ENCODE results near the gene PTPRR. TPM values are rescaled to one million over a fixed set of nuclear protein-coding genes. Genes with fewer than 3 reads are reported as not detected.

PTPRR gene
- total and polyA plus RNA-seq, 10 of the 15 experiments (the other 5 are each of a cell fraction or from before 2014, with no cell fraction given) = 0.14 to 3.1 (median 0.42) TPM

DNA sequence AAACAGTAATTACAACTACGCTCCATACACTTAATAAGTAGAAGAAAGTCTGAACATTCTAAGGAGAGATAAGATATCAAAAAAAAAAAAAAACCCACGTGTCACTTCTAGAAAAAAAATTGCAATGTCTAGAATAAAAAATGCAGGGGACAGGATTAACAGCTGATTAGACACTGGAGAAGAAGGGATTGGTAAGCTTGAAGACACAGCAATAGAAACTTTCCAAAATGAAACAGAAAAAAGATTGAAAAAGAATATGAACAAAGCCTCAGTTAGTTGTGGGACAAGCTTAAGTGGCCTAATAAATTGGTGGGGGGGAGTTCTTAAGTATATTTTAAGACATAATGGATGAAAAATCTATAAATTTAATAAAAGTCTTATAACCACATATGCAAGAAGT lies 105.5 kb downstream of the PTPRR start:
- DNase-seq (ENCODE audit: low read depth, low spot score) (no peak), ATAC-seq (no peak), FAIRE-seq (no peak)
- in situ Hi-C loops (cut with MboI) = no loop called here
- Histone ChIP-seq H3K4me2 (ENCODE audit: control insufficient read depth, insufficient read depth) (no peak overlapping the region), H3K4me1 (ENCODE audit: control insufficient read depth, insufficient read depth, low read length) (no peaks in the 10 kb centered on the region), H3K79me2 (ENCODE audit: control insufficient read depth, insufficient read depth, low read length) (no peaks in the 10 kb centered on the region), H3K27ac (ENCODE audit: control insufficient read depth, insufficient read depth) (no peak overlapping the region), H2AFZ (ENCODE audit: control insufficient read depth, low read depth, low read length) (no peak overlapping the region), H4K20me1 (ENCODE audit: control insufficient read depth, insufficient read depth) (no peaks in the 10 kb centered on the region), H3K9ac (ENCODE audit: control insufficient read depth, insufficient read depth, low read length) (no peak overlapping the region), H3K9me3 (replicated peaks; ENCODE audit: control insufficient read depth, insufficient read depth, low read length) (no peaks in the 10 kb centered on the region), H3K4me3 (no peak overlapping the region), H3K36me3 (ENCODE audit: control insufficient read depth in 2 of 2, insufficient read depth in 2 of 2, low read length in 1 of 2) (no peaks in the 10 kb centered on the region), H3K27me3 (replicated peaks in 1 of 2; ENCODE audit: control insufficient read depth in 2 of 2, insufficient read depth in 2 of 2, low read length in 1 of 2) (no peaks in the 10 kb centered on the region)
- intact Hi-C loops (cut with micrococcal nuclease; ENCODE audit: unreplicated experiment) = no loop called here
- TF ChIP-seq ATF3 (IDR thresholded peaks at IDR 0.05; ENCODE audit: borderline replicate concordance, extremely low read depth, low read depth, low read length) (no peak), JUND (IDR thresholded peaks at IDR 0.05; ENCODE audit: low read depth, low read length) (no peak), MTA3 (IDR thresholded peaks at IDR 0.05; ENCODE audit: borderline replicate concordance, low read length) (no peak)
- RAD21 ChIA-PET (ENCODE audit: unreplicated experiment) = no interaction called here
- CTCF ChIA-PET = no interaction called here
- POLR2A ChIA-PET = interaction anchor here (0.7 kb wide), 1 partner anchor 134 kb away, joined by 3 read pairs; no protein-coding TSS in a partner anchor
- WGBS (ENCODE audit: insufficient coverage, insufficient replicate concordance, low lambda C conversion rate, missing lambda C conversion rate) = 15% methylated on average over 2 of the region's 2 CpGs
- BruUV-seq (replicated peaks) = no TSS peak
- SMC1A ChIA-PET (ENCODE audit: uncharacterized antibody, unreplicated experiment) = no interaction called here

- no peak for ATAC-seq
- no TSS peak for BruUV-seq (replicated peaks)
- no peak for FAIRE-seq
- no peaks in the 10 kb centered on the region for H3K4me1 ChIP-seq (ENCODE audit: control insufficient read depth, insufficient read depth, low read length)
- no peaks in the 10 kb centered on the region for H3K9me3 ChIP-seq (replicated peaks; ENCODE audit: control insufficient read depth, insufficient read depth, low read length)
- SMC1A ChIA-PET (ENCODE audit: uncharacterized antibody, unreplicated experiment) = interaction anchor here (0.6 kb wide), 1 partner anchor 833 kb away, joined by 3 read pairs; no protein-coding TSS in a partner anchor
- TF ChIP-seq ZSCAN29 (IDR thresholded peaks at IDR 0.05) = no peak
- no peak for TF ChIP-seq TBL1XR1 (IDR thresholded peaks at IDR 0.05; ENCODE audit: low read depth, low read length)
- no peak for TF ChIP-seq RELB (IDR thresholded peaks at IDR 0.05; ENCODE audit: low read depth)
- no peak for TF ChIP-seq JUND (IDR thresholded peaks at IDR 0.05; ENCODE audit: low read depth, low read length)
- no peak for TF ChIP-seq MXI1 (IDR thresholded peaks at IDR 0.05; ENCODE audit: low read depth, low read length)
- no peak for TF ChIP-seq ZZZ3 (IDR thresholded peaks at IDR 0.05; ENCODE audit: control insufficient read depth, insufficient read length, low read depth)
- TF ChIP-seq ZBTB4 (CRISPR knock-in tag; IDR thresholded peaks at IDR 0.05) = no peak
- TF ChIP-seq MYC (IDR thresholded peaks at IDR 0.05; ENCODE audit: insufficient read depth, insufficient read length, insufficient replicate concordance, low read length, severe bottlenecking) = no peak
- POLR2A ChIA-PET = no interaction called here
- H3K27me3 ChIP-seq (replicated peaks in 1 of 2; ENCODE audit: control insufficient read depth in 2 of 2, insufficient read depth in 2 of 2, low read length in 1 of 2) = no peaks in the 10 kb centered on the region
- CTCF ChIA-PET = no interaction called here
- no peaks in the 10 kb centered on the region for H3K36me3 ChIP-seq (ENCODE audit: control insufficient read depth in 2 of 2, insufficient read depth in 2 of 2, low read length in 1 of 2)
- H4K20me1 ChIP-seq (ENCODE audit: control insufficient read depth, insufficient read depth) = no peaks in the 10 kb centered on the region
- H3K4me3 ChIP-seq = no peak overlapping the region
- no peak overlapping the region for H3K27ac ChIP-seq (ENCODE audit: control insufficient read depth, insufficient read depth)
- H3K79me2 ChIP-seq (ENCODE audit: control insufficient read depth, insufficient read depth, low read length) = no peaks in the 10 kb centered on the region
- 32% methylated on average over 4 of the region's 4 CpGs for WGBS (ENCODE audit: insufficient coverage, insufficient replicate concordance, low lambda C conversion rate, missing lambda C conversion rate)
- H2AFZ ChIP-seq (ENCODE audit: control insufficient read depth, low read depth, low read length) = no peak overlapping the region
- RAD21 ChIA-PET (ENCODE audit: unreplicated experiment) = no interaction called here
- H3K4me2 ChIP-seq (ENCODE audit: control insufficient read depth, insufficient read depth) = no peak overlapping the region
- in situ Hi-C loops (cut with MboI) (no loop called here), intact Hi-C loops (cut with micrococcal nuclease; ENCODE audit: unreplicated experiment) (no loop called here)
- H3K9ac ChIP-seq (ENCODE audit: control insufficient read depth, insufficient read depth, low read length) = no peak overlapping the region
- DNase-seq (ENCODE audit: low read depth, low spot score) = no peak
Measured at GRCh38 chr12:70813559-70813958, 107.0 kb downstream of the PTPRR start.
